ENCODE results near the gene SCAMP4.

DNA sequence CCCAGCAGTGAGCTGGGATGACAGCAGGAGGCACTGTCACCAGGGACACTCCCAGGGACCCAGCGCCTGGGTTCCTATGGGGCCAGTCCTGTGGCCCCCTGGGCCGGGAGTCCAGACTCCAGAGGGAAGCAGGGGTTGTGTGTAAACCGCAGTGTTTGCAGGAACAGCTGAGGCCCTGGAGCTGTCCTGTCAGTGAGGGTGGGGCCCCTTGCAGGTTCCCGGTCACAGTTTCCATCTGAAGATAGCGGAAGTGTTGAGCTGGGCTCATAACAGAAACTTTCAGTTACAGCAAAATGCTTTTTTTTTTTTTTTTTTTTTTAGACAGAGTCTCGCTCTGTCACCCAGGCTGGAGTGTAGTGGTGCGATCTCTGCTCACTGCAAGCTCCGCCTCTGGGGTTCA, 18.1 kb downstream of the SCAMP4 start:
- TF ChIP-seq, protein P1, sequence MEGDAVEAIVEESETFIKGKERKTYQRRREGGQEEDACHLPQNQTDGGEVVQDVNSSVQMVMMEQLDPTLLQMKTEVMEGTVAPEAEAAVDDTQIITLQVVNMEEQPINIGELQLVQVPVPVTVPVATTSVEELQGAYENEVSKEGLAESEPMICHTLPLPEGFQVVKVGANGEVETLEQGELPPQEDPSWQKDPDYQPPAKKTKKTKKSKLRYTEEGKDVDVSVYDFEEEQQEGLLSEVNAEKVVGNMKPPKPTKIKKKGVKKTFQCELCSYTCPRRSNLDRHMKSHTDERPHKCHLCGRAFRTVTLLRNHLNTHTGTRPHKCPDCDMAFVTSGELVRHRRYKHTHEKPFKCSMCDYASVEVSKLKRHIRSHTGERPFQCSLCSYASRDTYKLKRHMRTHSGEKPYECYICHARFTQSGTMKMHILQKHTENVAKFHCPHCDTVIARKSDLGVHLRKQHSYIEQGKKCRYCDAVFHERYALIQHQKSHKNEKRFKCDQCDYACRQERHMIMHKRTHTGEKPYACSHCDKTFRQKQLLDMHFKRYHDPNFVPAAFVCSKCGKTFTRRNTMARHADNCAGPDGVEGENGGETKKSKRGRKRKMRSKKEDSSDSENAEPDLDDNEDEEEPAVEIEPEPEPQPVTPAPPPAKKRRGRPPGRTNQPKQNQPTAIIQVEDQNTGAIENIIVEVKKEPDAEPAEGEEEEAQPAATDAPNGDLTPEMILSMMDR (IDR thresholded peaks at IDR 0.05) = no peak
- TF ChIP-seq POLR2AphosphoS5 (IDR thresholded peaks at IDR 0.05) = no peak
- TF ChIP-seq EP300 (IDR thresholded peaks at IDR 0.05) = no peak
